HG03175 (cell line): ENCODE results near the gene MR1.

Experiments used
- ATAC-seq: cut with Tn5 transposase; IDR thresholded peaks from one replicate; pipeline ENCODE4 v1.9.1; 2021; ENCODE audit warnings: mild to moderate bottlenecking, moderate library complexity; ENCODE audit not compliant: unreplicated experiment

Gene MR1

DNA sequence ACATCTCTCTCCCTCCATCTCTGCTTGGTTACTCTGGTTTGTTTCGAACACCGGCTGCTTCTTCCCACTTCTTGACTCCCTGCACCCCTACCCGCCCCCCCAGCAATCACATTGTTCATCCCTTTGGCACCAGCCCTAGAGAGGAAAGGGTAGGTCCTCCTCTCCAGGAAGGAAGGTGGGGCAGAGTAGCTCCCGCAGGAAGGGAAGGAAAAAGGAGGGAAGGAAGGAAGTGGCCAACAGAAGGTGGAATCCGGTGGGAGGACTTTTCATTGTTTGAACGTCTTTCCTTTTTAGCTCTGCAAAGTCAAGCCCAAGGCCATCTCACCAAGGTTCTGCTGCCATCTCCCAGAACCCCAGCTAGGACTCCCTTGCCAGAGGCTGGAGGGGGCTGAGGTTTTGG lies 72.7 kb downstream of the MR1 start:
- no peak for ATAC-seq

DNA sequence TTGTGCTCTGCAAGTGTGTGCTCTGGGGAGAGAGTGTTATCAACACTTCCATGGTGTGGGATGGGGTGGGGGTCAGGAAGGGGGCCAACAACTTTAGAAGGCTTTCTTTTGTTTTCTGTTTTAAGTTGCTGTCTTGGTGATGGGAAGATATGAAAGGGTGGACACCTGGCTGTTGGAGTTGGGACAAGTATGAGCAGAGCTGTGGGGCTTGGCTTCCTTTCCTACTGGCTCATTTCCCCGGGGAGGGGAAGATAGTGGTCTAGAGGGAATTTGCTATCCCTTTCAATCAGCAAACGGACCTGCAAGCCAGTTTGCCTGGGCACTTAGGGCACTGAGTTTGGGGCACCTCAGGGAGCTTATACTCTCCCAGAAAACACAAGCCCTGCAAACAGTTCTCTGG lies 73.9 kb downstream of the MR1 start:
- ATAC-seq: no peak

DNA sequence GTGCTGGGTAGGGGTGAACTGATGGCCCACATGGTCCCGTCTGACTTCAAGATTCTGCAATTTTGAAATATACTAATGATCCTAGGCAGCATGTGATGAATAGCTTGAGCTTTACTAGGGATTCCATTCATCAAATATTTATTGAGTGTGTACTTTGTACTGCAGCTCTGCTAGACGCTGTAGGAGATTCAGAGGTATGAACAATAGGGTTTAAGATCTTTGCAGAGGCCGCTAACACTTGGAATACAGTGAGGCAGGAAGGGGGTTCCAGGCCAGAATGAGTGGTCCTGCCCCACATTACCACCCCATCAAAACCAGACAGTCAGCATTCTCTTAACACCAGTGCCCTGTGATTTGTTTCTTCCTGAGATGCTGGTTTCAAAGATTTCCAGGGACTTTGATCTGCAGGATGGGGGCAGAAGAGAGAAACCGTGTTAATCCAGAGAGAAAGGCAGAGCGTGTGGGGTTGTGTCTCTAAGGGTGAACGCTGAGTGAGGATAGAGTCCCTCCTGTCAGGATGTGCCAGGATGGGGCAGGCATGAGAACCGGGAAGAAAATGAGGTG lies 74.6 kb downstream of the MR1 start:
- no peak for ATAC-seq

DNA sequence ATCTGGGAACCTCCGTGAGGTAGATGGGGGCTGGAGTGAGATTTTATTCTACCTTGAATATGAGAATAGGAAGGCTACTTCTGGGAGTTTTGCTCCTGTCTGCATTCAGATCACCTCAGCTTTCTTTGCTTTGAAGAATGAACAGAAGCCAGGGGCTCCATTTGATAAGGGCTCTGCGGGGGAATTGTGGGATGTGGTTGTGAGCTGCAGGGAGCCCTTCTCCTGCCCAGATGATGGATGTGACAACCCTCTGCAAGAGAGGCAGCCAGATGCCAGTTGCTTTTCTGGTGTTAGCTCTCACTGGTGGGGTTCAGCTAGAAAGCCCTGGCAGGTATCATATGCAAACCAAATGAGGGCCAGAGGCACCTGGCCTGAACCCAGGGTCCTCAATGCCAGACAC lies 76.2 kb downstream of the MR1 start:
- no peak for ATAC-seq
